Measurements from ENCODE around the gene NAT14.

- TF ChIP-seq, protein P1, sequence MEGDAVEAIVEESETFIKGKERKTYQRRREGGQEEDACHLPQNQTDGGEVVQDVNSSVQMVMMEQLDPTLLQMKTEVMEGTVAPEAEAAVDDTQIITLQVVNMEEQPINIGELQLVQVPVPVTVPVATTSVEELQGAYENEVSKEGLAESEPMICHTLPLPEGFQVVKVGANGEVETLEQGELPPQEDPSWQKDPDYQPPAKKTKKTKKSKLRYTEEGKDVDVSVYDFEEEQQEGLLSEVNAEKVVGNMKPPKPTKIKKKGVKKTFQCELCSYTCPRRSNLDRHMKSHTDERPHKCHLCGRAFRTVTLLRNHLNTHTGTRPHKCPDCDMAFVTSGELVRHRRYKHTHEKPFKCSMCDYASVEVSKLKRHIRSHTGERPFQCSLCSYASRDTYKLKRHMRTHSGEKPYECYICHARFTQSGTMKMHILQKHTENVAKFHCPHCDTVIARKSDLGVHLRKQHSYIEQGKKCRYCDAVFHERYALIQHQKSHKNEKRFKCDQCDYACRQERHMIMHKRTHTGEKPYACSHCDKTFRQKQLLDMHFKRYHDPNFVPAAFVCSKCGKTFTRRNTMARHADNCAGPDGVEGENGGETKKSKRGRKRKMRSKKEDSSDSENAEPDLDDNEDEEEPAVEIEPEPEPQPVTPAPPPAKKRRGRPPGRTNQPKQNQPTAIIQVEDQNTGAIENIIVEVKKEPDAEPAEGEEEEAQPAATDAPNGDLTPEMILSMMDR (conservative IDR thresholded peaks at IDR 0.05), result no peak
- no peak for TF ChIP-seq ZFX (IDR thresholded peaks at IDR 0.05)
Measured at GRCh38 chr19:55503157-55503501, 18.1 kb downstream of the NAT14 start.
